Heart left ventricle (tissue), 16 donors: ENCODE measurements around the gene PCED1A. TPM values are rescaled to one million over a fixed set of nuclear protein-coding genes. Genes with fewer than 3 reads are reported as not detected.

Source experiments
- ATAC-seq, 4 donors: fragments of 200-7000 bp; cut with Tn5 transposase; one replicate each; pipeline ENCODE4 v1.9.1; 2020 to 2022; ENCODE audit warnings: moderate library complexity in 4 of 4, mild to moderate bottlenecking in 3 of 4, moderate number of reproducible peaks in 1 of 4
- DNase-seq, 5 donors: peaks; one replicate each; pipeline ENCODE4 v3.0.0-alpha.2; 2020
- H3K27ac ChIP-seq, 12 donors: fragments of 200-600 bp; sonication (generic) in 4 of 12; one replicate each; pipeline versions ENCODE4 v1.5.0 to v1.8.0; 2016 to 2022; ENCODE audit warnings: mild to moderate bottlenecking in 2 of 12
- H3K27me3 ChIP-seq, 9 donors: fragments of 200-600 bp; sonication (generic) in 2 of 9; one replicate each; pipeline versions ENCODE4 v1.5.1 to v1.8.0; 2016 to 2022; ENCODE audit warnings: mild to moderate bottlenecking in 3 of 9
- H3K36me3 ChIP-seq, 9 donors: fragments of 200-600 bp; sonication (generic) in 2 of 9; one replicate each; pipeline versions ENCODE4 v1.5.0 to v1.8.0; 2018 to 2022; ENCODE audit warnings: mild to moderate bottlenecking in 2 of 9
- H3K4me1 ChIP-seq, 12 donors: fragments of 200-600 bp; sonication (generic) in 4 of 12; one replicate each; pipeline versions ENCODE4 v1.5.0 to v1.8.0; 2016 to 2022; ENCODE audit warnings: mild to moderate bottlenecking in 3 of 12
- H3K4me3 ChIP-seq, 12 donors: fragments of 200-600 bp; sonication (generic) in 4 of 12; one replicate each; pipeline versions ENCODE4 v1.5.0 to v1.8.0; 2017 to 2022; ENCODE audit warnings: mild to moderate bottlenecking in 9 of 12, moderate library complexity in 4 of 12
- H3K9me3 ChIP-seq, 12 donors: fragments of 200-600 bp; sonication (generic) in 4 of 12; one replicate each; pipeline versions ENCODE4 v1.5.0 to v1.8.0; 2016 to 2022; ENCODE audit warnings: mild to moderate bottlenecking in 1 of 12
- POLR2A ChIP-seq, 2 donors: fragments of 450-650 bp; IDR thresholded peaks; one replicate each; pipeline ENCODE4 v1.6.1; 2017; ENCODE audit warnings: antibody characterized with exemption in 2 of 2, mild to moderate bottlenecking in 2 of 2, moderate library complexity in 2 of 2
- WGBS, 4 donors: extraction: QIAGEN DNeasy Blood & Tissue Kit in 2 of 4; methylation state at CpG; one replicate each; pipeline versions ENCODE4 v1.1.5 to v1.1.7; 2013 to 2018; 5-methylcytosine and 5-hydroxymethylcytosine counted together
- intact Hi-C, 10 donors: fragments of 100-400 bp; cut with DNase I; formaldehyde crosslinking; loops; one replicate each; pipeline versions ENCODE4 v1.11.1 to v1.14.2; 2022
- polyA plus RNA-seq, 2 donors: library from polyadenylated mRNA; stranded (reverse); fragments of 200-250 nt; gene quantifications; one replicate each; pipeline ENCODE4 v1.2.3, GENCODE V29; 2013
- total RNA-seq, 9 donors: library from RNA; depleted of rRNA in 2 of 9; stranded (reverse); fragments of >200 nt in 2 of 9; fragmentation: NEBNext Ultra II Directional in 3 of 9; extraction: Animal tissue kit (Norgen Biotek cat#: 25700) in 3 of 9; gene quantifications; one replicate each; pipeline versions ENCODE4 v1.1.0 to v1.2.4, GENCODE V29; 2016 to 2023
- TF ChIP-seq, protein P1 (sequence below), 12 donors: fragments of 200-600 bp; sonication (generic) in 4 of 12; IDR thresholded peaks; one replicate each; pipeline versions ENCODE4 v1.5.0 to v1.8.0; 2018 to 2022; ENCODE audit warnings: antibody characterized with exemption in 12 of 12, mild to moderate bottlenecking in 5 of 12
- donor health status: ischemic (EF 13 %, LVEDD 7.1; RV severe dilation, severe dysfunction).
- donor health status: healthy with polysubstance abuse.
- donor health status: DM: no; HTN: yes; CAD: no.
- donor health status: DM: no; HTN: no; CAD: no.
- donor health status: ischemic (EF 25% LVEDD 6.9; RV normal size, moderate dysfunction).
- donor health status: ischemic (EF 25% LVEDD 5.7; RV mildly dilated, moderate dysfunction).
- donor health status: healthy.
- donor health status: DM: yes; HTN: yes; CAD: no.
- donor health status: ischemic (EF 35%, LVEDD 5.7; RV mildly dilated, moderate dysfunction).
- donor health status: nonischemic (EF 11% LVEDD 7.7; RV severe dilation, severe dysfunction).
- donor health status: DM: yes; HTN: yes; CAD: no.
- donor health status: PGD.
- donor health status: ischemic (EF 29% LVEDD 5.4; RV normal size, mild dysfunction).
- donor health status: nonischemic (EF 23%, LVEDD 6.1; RV moderate dilation, normal function).

The PCED1A gene
- total and polyA plus RNA-seq, 11 donors, result 5.0 to 20.7 (median 7.0) TPM

DNA sequence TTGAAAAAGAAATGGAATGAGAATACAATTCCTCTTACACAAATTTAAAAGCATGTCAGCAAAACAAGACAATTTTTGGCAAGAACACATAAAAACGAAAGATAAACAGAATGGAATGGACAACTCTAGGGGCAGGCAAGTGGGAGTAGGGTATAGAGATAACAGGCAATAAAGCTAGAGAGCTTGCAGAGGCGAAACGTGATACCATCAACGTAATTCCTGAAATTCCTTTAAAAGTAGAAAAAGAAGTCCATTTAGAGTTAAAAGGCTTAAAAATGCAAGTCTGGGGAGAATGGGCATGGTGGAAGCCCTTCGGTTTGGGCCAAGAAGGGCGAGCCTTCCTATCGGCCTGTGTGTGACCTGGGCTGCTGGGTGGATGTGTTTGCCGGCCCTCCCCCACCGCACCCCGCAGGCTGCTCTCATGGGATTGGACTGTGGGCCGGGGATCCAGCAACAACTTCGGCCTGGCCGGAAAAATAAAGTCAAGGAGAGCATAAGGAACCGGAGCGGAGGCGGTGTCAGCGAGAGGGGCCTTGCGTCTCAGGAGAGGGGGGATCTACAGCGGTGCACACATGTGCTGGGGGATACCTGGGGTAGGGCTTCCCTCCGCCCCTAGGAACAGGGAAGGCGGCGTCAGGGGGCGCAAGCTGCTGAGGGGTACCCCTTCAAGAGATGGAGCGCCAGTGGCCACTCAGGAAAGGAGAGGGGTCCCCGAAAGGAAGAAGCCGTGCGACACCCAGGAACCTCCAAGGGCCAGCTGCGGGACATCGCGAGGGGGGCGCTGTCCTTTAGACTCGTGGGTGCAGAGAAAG lies 20.2 kb downstream of the PCED1A start:
- Histone ChIP-seq H3K4me3 (peak overlapping the region in 2 of 12 donors; percentile 15 to 19), H3K36me3 (no peaks in the 10 kb centered on the region), H3K27ac (peak overlapping the region in 1 of 12 donors; percentile 42), H3K27me3 (peaks cover 6 to 37% (median 25%) of the 10 kb centered on the region in 9 donors), H3K4me1 (peaks cover 0 to 17% (median 0%) of the 10 kb centered on the region in 12 donors), H3K9me3 (no peaks in the 10 kb centered on the region)
- DNase-seq (no peak), ATAC-seq (peak in 1 of 4 donors; percentile 16)
- intact Hi-C loops, result no loop called here
- WGBS, 4 donors, result 17 to 20% (median 18%) methylated on average over 32 of the region's 32 CpGs
- TF ChIP-seq POLR2A (IDR thresholded peaks at IDR 0.05), result no peak
- TF ChIP-seq, protein P1, sequence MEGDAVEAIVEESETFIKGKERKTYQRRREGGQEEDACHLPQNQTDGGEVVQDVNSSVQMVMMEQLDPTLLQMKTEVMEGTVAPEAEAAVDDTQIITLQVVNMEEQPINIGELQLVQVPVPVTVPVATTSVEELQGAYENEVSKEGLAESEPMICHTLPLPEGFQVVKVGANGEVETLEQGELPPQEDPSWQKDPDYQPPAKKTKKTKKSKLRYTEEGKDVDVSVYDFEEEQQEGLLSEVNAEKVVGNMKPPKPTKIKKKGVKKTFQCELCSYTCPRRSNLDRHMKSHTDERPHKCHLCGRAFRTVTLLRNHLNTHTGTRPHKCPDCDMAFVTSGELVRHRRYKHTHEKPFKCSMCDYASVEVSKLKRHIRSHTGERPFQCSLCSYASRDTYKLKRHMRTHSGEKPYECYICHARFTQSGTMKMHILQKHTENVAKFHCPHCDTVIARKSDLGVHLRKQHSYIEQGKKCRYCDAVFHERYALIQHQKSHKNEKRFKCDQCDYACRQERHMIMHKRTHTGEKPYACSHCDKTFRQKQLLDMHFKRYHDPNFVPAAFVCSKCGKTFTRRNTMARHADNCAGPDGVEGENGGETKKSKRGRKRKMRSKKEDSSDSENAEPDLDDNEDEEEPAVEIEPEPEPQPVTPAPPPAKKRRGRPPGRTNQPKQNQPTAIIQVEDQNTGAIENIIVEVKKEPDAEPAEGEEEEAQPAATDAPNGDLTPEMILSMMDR (IDR thresholded peaks at IDR 0.05), result no peak

- peaks cover 0 to 20% (median 0%) of the 10 kb centered on the region in 12 donors for H3K4me1 ChIP-seq
- no peaks in the 10 kb centered on the region for H3K36me3 ChIP-seq
- peaks cover 6 to 37% (median 25%) of the 10 kb centered on the region in 9 donors for H3K27me3 ChIP-seq
- DNase-seq, result peak in 1 of 5 donors; percentile 43
- no peak overlapping the region for H3K4me3 ChIP-seq
- H3K9me3 ChIP-seq, result no peaks in the 10 kb centered on the region
- TF ChIP-seq POLR2A (IDR thresholded peaks at IDR 0.05), result no peak
- TF ChIP-seq, protein P1 (IDR thresholded peaks at IDR 0.05), result no peak
- H3K27ac ChIP-seq, result no peak overlapping the region
- ATAC-seq, result peak in 1 of 4 donors; percentile 50
- intact Hi-C loops, result no loop called here
- 81 to 86% (median 82%) methylated on average over 6 to 7 of the region's 7 CpGs for WGBS, 4 donors
Observed at GRCh38 chr20:2817891-2818595, 22.4 kb downstream of the PCED1A start.

GRCh38 chr20:2817341-2817726 lies 23.1 kb downstream of the PCED1A start:
- intact Hi-C loops, result no loop called here
- Histone ChIP-seq H3K27me3 (peaks cover 6 to 39% (median 26%) of the 10 kb centered on the region in 9 donors), H3K4me1 (peaks cover 0 to 20% (median 0%) of the 10 kb centered on the region in 12 donors), H3K9me3 (peaks cover 0 to 4% (median under 1%) of the 10 kb centered on the region in 12 donors), H3K4me3 (no peak overlapping the region), H3K27ac (no peak overlapping the region), H3K36me3 (no peaks in the 10 kb centered on the region)
- WGBS, 4 donors, result 71 to 86% (median 74%) methylated on average over 2 of the region's 2 CpGs
- DNase-seq (no peak), ATAC-seq (no peak)
- TF ChIP-seq, protein P1 (IDR thresholded peaks at IDR 0.05), result no peak
- no peak for TF ChIP-seq POLR2A (IDR thresholded peaks at IDR 0.05)
